Measurements from ENCODE around the gene MAML2. TPM values are rescaled to one million over a fixed set of nuclear protein-coding genes. Genes with fewer than 3 reads are reported as not detected.

Gene MAML2
- total RNA-seq, 1 experiment from 2014 or later = 0.11 TPM

- no peaks in the 10 kb centered on the region for H3K4me1 ChIP-seq (ENCODE audit: low read length)
- H3K9ac ChIP-seq (ENCODE audit: low read length) = no peak overlapping the region
- H2AFZ ChIP-seq (ENCODE audit: low read length) = no peak overlapping the region
- no peak overlapping the region for H3K4me2 ChIP-seq (ENCODE audit: low read depth, low read length, poor library complexity, severe bottlenecking)
- H3K4me3 ChIP-seq (ENCODE audit: low read length) = no peak overlapping the region
- no peaks in the 10 kb centered on the region for H3K9me3 ChIP-seq (ENCODE audit: low read length)
- DNase-seq = no peak
- H3K9me2 ChIP-seq (replicated peaks; ENCODE audit: insufficient read depth, low read length) = no peaks in the 10 kb centered on the region
- H3K36me3 ChIP-seq (ENCODE audit: insufficient read depth, low read length) = no peaks in the 10 kb centered on the region
- H3K27ac ChIP-seq (ENCODE audit: low read length) = no peak overlapping the region
- H4K20me1 ChIP-seq (ENCODE audit: insufficient read depth, low read depth, low read length) = no peaks in the 10 kb centered on the region
- H3K79me2 ChIP-seq (ENCODE audit: low read length) = no peaks in the 10 kb centered on the region
- no peaks in the 10 kb centered on the region for H3K27me3 ChIP-seq (ENCODE audit: low read length)
Observed at GRCh38 chr11:96311120-96311568, 31.9 kb downstream of the MAML2 start.

- Histone ChIP-seq H3K4me2 (ENCODE audit: low read depth, low read length, poor library complexity, severe bottlenecking) (no peak overlapping the region), H3K79me2 (ENCODE audit: low read length) (no peaks in the 10 kb centered on the region)
Observed at GRCh38 chr11:96310236-96310635, 32.8 kb downstream of the MAML2 start.

GRCh38 chr11:96309643-96310017 is 33.4 kb downstream of the MAML2 start:
- no peaks in the 10 kb centered on the region for H3K27me3 ChIP-seq (ENCODE audit: low read length)
- no peak overlapping the region for H2AFZ ChIP-seq (ENCODE audit: low read length)
- H3K27ac ChIP-seq (ENCODE audit: low read length) = no peak overlapping the region
- no peaks in the 10 kb centered on the region for H3K9me2 ChIP-seq (replicated peaks; ENCODE audit: insufficient read depth, low read length)
- no peaks in the 10 kb centered on the region for H3K4me1 ChIP-seq (ENCODE audit: low read length)
- no peak overlapping the region for H3K4me3 ChIP-seq (ENCODE audit: low read length)
- no peaks in the 10 kb centered on the region for H3K9me3 ChIP-seq (ENCODE audit: low read length)
- no peaks in the 10 kb centered on the region for H4K20me1 ChIP-seq (ENCODE audit: insufficient read depth, low read depth, low read length)
- H3K4me2 ChIP-seq (ENCODE audit: low read depth, low read length, poor library complexity, severe bottlenecking) = no peak overlapping the region
- H3K9ac ChIP-seq (ENCODE audit: low read length) = no peak overlapping the region
- no peaks in the 10 kb centered on the region for H3K36me3 ChIP-seq (ENCODE audit: insufficient read depth, low read length)
- no peaks in the 10 kb centered on the region for H3K79me2 ChIP-seq (ENCODE audit: low read length)
- no peak for DNase-seq

More at GRCh38 chr11:96310236-96310635, 32.8 kb downstream of the MAML2 start:
- Histone ChIP-seq H3K9me2 (replicated peaks; ENCODE audit: insufficient read depth, low read length) (no peaks in the 10 kb centered on the region), H3K36me3 (ENCODE audit: insufficient read depth, low read length) (no peaks in the 10 kb centered on the region), H3K27ac (ENCODE audit: low read length) (no peak overlapping the region), H3K9me3 (ENCODE audit: low read length) (no peaks in the 10 kb centered on the region), H3K4me3 (ENCODE audit: low read length) (no peak overlapping the region), H3K9ac (ENCODE audit: low read length) (no peak overlapping the region), H3K27me3 (ENCODE audit: low read length) (no peaks in the 10 kb centered on the region), H3K4me1 (ENCODE audit: low read length) (no peaks in the 10 kb centered on the region), H4K20me1 (ENCODE audit: insufficient read depth, low read depth, low read length) (no peaks in the 10 kb centered on the region), H2AFZ (ENCODE audit: low read length) (no peak overlapping the region)
- DNase-seq = no peak

- Histone ChIP-seq H3K9me2 (replicated peaks; ENCODE audit: insufficient read depth, low read length) (no peaks in the 10 kb centered on the region), H3K4me2 (ENCODE audit: low read depth, low read length, poor library complexity, severe bottlenecking) (no peak overlapping the region), H3K79me2 (ENCODE audit: low read length) (no peaks in the 10 kb centered on the region), H3K9me3 (ENCODE audit: low read length) (no peaks in the 10 kb centered on the region), H3K4me1 (ENCODE audit: low read length) (no peaks in the 10 kb centered on the region), H3K4me3 (ENCODE audit: low read length) (no peak overlapping the region), H2AFZ (ENCODE audit: low read length) (no peak overlapping the region), H3K9ac (ENCODE audit: low read length) (no peak overlapping the region), H3K36me3 (ENCODE audit: insufficient read depth, low read length) (no peaks in the 10 kb centered on the region), H4K20me1 (ENCODE audit: insufficient read depth, low read depth, low read length) (no peaks in the 10 kb centered on the region), H3K27ac (ENCODE audit: low read length) (no peak overlapping the region), H3K27me3 (ENCODE audit: low read length) (no peaks in the 10 kb centered on the region)
- no peak for DNase-seq
Observed at GRCh38 chr11:96309016-96309642, 33.9 kb downstream of the MAML2 start.

GRCh38 chr11:96307776-96308140 is 35.2 kb downstream of the MAML2 start:
- Histone ChIP-seq H3K36me3 (ENCODE audit: insufficient read depth, low read length) (no peaks in the 10 kb centered on the region), H3K9me3 (ENCODE audit: low read length) (no peaks in the 10 kb centered on the region), H3K27ac (ENCODE audit: low read length) (no peak overlapping the region), H3K27me3 (ENCODE audit: low read length) (no peaks in the 10 kb centered on the region), H3K9me2 (replicated peaks; ENCODE audit: insufficient read depth, low read length) (no peaks in the 10 kb centered on the region), H3K4me3 (ENCODE audit: low read length) (no peak overlapping the region), H2AFZ (ENCODE audit: low read length) (no peak overlapping the region), H3K79me2 (ENCODE audit: low read length) (no peaks in the 10 kb centered on the region), H3K4me2 (ENCODE audit: low read depth, low read length, poor library complexity, severe bottlenecking) (no peak overlapping the region), H3K4me1 (ENCODE audit: low read length) (no peaks in the 10 kb centered on the region), H3K9ac (ENCODE audit: low read length) (no peak overlapping the region), H4K20me1 (ENCODE audit: insufficient read depth, low read depth, low read length) (no peaks in the 10 kb centered on the region)
- no peak for DNase-seq

- no peak overlapping the region for H3K9ac ChIP-seq (ENCODE audit: low read length)
- no peak for DNase-seq
- no peak overlapping the region for H2AFZ ChIP-seq (ENCODE audit: low read length)
- H3K4me1 ChIP-seq (ENCODE audit: low read length) = no peaks in the 10 kb centered on the region
- no peaks in the 10 kb centered on the region for H3K9me2 ChIP-seq (replicated peaks; ENCODE audit: insufficient read depth, low read length)
- no peaks in the 10 kb centered on the region for H3K36me3 ChIP-seq (ENCODE audit: insufficient read depth, low read length)
- H3K9me3 ChIP-seq (ENCODE audit: low read length) = no peaks in the 10 kb centered on the region
- H3K27me3 ChIP-seq (ENCODE audit: low read length) = no peaks in the 10 kb centered on the region
- H3K4me3 ChIP-seq (ENCODE audit: low read length) = no peak overlapping the region
- no peak overlapping the region for H3K4me2 ChIP-seq (ENCODE audit: low read depth, low read length, poor library complexity, severe bottlenecking)
- H3K27ac ChIP-seq (ENCODE audit: low read length) = no peak overlapping the region
- no peaks in the 10 kb centered on the region for H3K79me2 ChIP-seq (ENCODE audit: low read length)
- H4K20me1 ChIP-seq (ENCODE audit: insufficient read depth, low read depth, low read length) = no peaks in the 10 kb centered on the region
Observed at GRCh38 chr11:96306933-96307775, 35.8 kb downstream of the MAML2 start.

GRCh38 chr11:96306600-96306932 is 36.4 kb downstream of the MAML2 start:
- H3K4me1 ChIP-seq (ENCODE audit: low read length) = no peaks in the 10 kb centered on the region
- H3K27ac ChIP-seq (ENCODE audit: low read length) = no peak overlapping the region
- H4K20me1 ChIP-seq (ENCODE audit: insufficient read depth, low read depth, low read length) = no peaks in the 10 kb centered on the region
- H3K36me3 ChIP-seq (ENCODE audit: insufficient read depth, low read length) = no peaks in the 10 kb centered on the region
- H3K4me3 ChIP-seq (ENCODE audit: low read length) = no peak overlapping the region
- no peak for DNase-seq
- no peaks in the 10 kb centered on the region for H3K9me2 ChIP-seq (replicated peaks; ENCODE audit: insufficient read depth, low read length)
- H3K79me2 ChIP-seq (ENCODE audit: low read length) = no peaks in the 10 kb centered on the region
- no peaks in the 10 kb centered on the region for H3K27me3 ChIP-seq (ENCODE audit: low read length)
- H3K4me2 ChIP-seq (ENCODE audit: low read depth, low read length, poor library complexity, severe bottlenecking) = no peak overlapping the region
- no peak overlapping the region for H2AFZ ChIP-seq (ENCODE audit: low read length)
- no peaks in the 10 kb centered on the region for H3K9me3 ChIP-seq (ENCODE audit: low read length)
- no peak overlapping the region for H3K9ac ChIP-seq (ENCODE audit: low read length)

GRCh38 chr11:96306071-96306470 is 36.9 kb downstream of the MAML2 start:
- DNase-seq = no peak
- Histone ChIP-seq H3K36me3 (ENCODE audit: insufficient read depth, low read length) (no peaks in the 10 kb centered on the region), H3K9me3 (ENCODE audit: low read length) (no peaks in the 10 kb centered on the region), H3K9ac (ENCODE audit: low read length) (no peak overlapping the region), H3K4me1 (ENCODE audit: low read length) (no peaks in the 10 kb centered on the region), H3K9me2 (replicated peaks; ENCODE audit: insufficient read depth, low read length) (no peaks in the 10 kb centered on the region), H3K4me2 (ENCODE audit: low read depth, low read length, poor library complexity, severe bottlenecking) (no peak overlapping the region), H4K20me1 (ENCODE audit: insufficient read depth, low read depth, low read length) (no peaks in the 10 kb centered on the region), H3K27ac (ENCODE audit: low read length) (no peak overlapping the region), H3K79me2 (ENCODE audit: low read length) (no peaks in the 10 kb centered on the region), H3K27me3 (ENCODE audit: low read length) (no peaks in the 10 kb centered on the region), H3K4me3 (ENCODE audit: low read length) (no peak overlapping the region), H2AFZ (ENCODE audit: low read length) (no peak overlapping the region)

Data from Karpas-422 (cell line).